GM10847 (cell line): ENCODE measurements around the gene CIT.

Source experiments
- POLR2A ChIP-seq: IDR thresholded peaks from 2 replicates; pipeline ENCODE4 v1.6.1; 2011; ENCODE audit not compliant: insufficient read length; ENCODE audit errors: extremely low read depth

Gene CIT

GRCh38 chr12:119788786-119789185 is 88.3 kb downstream of the CIT start:
- no peak for TF ChIP-seq POLR2A

DNA sequence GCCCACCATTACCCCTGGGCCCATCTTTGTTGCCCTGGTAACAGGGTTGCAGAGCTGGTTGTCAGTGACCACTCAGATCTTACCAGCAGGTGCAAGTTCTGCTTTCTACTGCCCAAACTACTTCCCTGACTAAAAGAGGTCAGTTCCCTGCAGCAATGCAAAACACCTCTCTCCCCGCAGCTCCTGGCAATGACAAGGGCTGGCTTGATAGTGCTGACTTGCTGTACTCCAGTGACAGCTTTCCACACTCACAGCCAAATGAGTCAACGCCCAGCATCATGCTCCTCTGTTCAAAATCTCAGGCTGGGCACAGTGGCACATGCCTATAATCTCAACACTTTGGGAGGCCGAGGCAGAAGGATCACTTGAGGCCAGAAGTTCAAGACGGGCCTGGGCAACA is 90.6 kb downstream of the CIT start:
- TF ChIP-seq POLR2A = no peak

- TF ChIP-seq POLR2A = no peak
Observed at GRCh38 chr12:119784673-119785072, 92.4 kb downstream of the CIT start.

- TF ChIP-seq POLR2A = no peak
Observed at GRCh38 chr12:119783787-119784186, 93.3 kb downstream of the CIT start.

DNA sequence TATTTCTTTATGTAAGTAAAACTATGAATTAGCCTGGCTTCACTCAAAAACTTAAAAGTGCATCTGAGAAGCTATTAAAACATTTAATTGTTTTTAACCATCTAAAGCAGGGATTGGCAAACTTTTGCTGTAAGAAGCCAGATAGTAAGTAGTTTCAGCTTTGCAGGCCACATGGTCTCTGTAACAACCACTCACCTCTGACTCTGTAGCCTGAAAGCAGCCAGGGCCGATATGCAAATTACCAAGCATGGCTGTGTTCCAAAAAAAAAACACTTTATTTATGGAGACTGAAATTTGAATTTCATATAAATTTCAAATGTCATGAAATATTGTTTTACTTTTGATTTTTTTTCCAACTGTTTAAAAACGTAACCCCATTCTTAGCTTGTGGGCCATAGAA is 95.3 kb downstream of the CIT start:
- TF ChIP-seq POLR2A = no peak

GRCh38 chr12:119780786-119781434 is 96.2 kb downstream of the CIT start:
- TF ChIP-seq POLR2A = no peak

- TF ChIP-seq POLR2A = no peak
Observed at GRCh38 chr12:119775246-119775895, 101.7 kb downstream of the CIT start.

DNA sequence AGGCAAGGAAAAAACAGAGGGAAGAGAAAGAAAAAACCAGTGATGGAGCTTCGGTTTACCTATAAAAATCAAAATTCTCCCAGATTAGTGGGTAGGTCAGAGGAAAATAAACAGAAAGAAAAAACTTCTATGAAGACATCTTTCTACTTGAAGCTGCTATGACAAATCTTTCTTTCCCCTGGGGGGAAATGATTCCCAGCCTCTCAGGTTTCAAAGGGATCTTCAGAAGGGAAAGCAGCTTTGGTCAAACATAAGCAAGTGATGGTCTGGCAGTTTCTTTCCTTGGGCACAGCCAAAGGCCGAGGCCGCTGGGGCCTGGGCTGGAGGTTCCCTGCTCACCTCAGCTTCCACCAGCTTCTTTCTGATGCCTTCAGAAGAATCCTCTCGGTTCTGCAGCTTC is 104.7 kb downstream of the CIT start:
- TF ChIP-seq POLR2A = no peak

DNA sequence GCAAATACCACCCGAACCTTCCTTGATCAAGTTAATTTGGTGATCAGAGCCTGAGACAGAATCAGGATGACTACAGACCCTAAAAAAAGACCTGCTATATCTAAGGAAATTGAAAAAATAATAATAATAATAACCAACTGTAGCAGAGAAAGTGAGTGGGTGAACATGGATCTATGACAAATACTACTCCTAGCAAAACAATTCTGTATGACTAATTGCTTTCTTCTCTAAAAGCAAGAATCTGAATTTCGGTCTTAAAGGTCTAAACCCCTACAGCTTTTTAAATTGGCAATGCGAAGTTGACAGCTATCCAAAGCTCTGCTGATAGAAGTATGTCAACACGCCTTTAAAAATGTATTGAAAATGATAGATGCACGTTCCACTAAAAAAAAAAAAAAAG is 107.0 kb downstream of the CIT start:
- no peak for TF ChIP-seq POLR2A

GRCh38 chr12:119762619-119763018 is 114.5 kb downstream of the CIT start:
- TF ChIP-seq POLR2A = no peak

- TF ChIP-seq POLR2A = no peak
Observed at GRCh38 chr12:119758722-119759121, 118.4 kb downstream of the CIT start.

- TF ChIP-seq POLR2A = no peak
Observed at GRCh38 chr12:119758234-119758633, 118.9 kb downstream of the CIT start.

DNA sequence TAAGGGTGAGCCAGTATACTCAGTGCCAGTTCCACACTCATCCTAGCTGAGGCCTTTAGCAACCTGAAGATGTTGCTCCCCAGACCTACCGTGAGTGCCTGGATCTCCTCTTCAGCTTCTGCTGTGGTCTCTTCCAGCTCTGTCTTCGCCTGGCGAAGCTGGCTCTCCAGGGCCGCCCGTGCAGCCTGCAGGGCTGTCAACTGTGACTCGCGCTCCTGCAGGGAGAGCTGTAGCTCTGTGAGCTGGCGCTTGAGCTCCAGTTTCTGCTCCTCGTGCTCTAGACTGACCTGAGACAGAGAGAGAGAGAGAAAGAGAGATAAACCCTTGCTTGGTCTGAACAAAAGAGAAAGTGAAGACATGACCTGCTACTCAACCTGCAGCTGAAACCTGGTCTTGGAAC is 125.2 kb downstream of the CIT start:
- no peak for TF ChIP-seq POLR2A

- TF ChIP-seq POLR2A = no peak
Observed at GRCh38 chr12:119749666-119750065, 127.5 kb downstream of the CIT start.

DNA sequence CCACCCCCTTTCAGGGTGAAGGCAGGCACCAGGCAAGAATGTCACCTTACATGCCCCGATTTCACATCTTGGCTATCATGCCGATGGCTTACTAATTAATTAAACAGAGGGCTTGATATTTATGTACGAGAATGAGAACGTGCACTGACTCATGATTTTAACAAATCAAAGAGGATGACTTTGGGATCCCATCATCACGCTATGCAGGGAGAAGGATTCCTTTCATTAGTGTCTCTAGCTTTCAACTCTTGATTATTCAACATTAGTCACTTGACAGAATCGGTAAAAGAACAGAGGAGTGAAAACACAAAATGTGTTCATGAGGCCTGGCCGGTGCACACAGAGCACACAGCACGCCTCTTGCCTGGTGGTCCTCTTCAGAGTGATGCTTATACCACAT is 128.6 kb downstream of the CIT start:
- no peak for TF ChIP-seq POLR2A

GRCh38 chr12:119746169-119746568 is 131.0 kb downstream of the CIT start:
- TF ChIP-seq POLR2A = no peak

GRCh38 chr12:119744900-119745606 is 132.1 kb downstream of the CIT start:
- no peak for TF ChIP-seq POLR2A

DNA sequence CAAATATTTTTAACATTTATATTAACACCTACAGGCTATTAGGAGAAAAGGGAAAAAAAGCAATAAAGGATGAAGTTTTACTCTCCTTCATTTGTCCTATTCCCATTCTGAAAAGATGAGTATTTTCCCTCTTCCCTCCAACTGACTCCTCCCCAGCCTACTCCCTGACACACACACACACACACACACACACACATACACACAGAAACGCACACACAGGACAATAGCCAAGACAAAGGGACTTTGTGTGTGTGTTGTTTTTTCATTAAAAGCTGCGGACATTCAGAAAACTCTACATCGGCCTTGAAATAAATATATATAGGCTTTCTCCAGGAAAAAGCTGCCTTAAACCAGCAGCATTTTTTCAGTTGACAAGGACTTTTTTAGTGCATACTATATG is 134.4 kb downstream of the CIT start:
- no peak for TF ChIP-seq POLR2A
